PC-3 (cell line): ENCODE results near the gene POLDIP3.

Experiments
- EZH2 ChIP-seq: fragments of 300-600 bp; sonication (generic); IDR thresholded peaks from one replicate; pipeline ENCODE4 v1.6.1; 2017; ENCODE audit warnings: antibody characterized with exemption, mild to moderate bottlenecking, low read length; ENCODE audit not compliant: unreplicated experiment
- TF ChIP-seq, protein P1 (sequence below): fragments of 300-600 bp; sonication (generic); conservative IDR thresholded peaks from 2 replicates; pipeline ENCODE4 v1.5.1; 2017; ENCODE audit warnings: antibody characterized with exemption, low read depth, mild to moderate bottlenecking, low read length

DNA sequence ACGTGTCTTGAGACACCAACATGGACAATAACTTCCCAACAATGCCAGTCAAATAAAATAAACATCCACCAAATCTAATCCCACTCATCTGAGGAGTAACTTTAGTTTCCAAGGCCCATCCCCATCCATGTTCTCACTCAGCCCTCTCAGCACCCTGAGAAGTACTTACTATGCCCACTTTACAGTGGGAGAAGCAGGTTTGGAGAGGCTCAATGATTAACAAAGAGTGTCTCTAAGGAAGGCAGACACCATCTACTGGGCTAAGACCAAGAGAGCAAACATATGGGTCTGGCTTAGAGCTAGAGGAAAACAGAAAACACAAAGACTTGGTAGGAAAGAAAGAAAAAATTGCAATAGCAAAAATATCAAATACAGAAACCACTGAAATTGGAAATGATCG is 11.3 kb downstream of the POLDIP3 start:
- TF ChIP-seq, protein P1, sequence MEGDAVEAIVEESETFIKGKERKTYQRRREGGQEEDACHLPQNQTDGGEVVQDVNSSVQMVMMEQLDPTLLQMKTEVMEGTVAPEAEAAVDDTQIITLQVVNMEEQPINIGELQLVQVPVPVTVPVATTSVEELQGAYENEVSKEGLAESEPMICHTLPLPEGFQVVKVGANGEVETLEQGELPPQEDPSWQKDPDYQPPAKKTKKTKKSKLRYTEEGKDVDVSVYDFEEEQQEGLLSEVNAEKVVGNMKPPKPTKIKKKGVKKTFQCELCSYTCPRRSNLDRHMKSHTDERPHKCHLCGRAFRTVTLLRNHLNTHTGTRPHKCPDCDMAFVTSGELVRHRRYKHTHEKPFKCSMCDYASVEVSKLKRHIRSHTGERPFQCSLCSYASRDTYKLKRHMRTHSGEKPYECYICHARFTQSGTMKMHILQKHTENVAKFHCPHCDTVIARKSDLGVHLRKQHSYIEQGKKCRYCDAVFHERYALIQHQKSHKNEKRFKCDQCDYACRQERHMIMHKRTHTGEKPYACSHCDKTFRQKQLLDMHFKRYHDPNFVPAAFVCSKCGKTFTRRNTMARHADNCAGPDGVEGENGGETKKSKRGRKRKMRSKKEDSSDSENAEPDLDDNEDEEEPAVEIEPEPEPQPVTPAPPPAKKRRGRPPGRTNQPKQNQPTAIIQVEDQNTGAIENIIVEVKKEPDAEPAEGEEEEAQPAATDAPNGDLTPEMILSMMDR: no peak
- no peak for TF ChIP-seq EZH2
